Omental fat pad (tissue), 4 donors: ENCODE measurements around the gene NOTCH1. TPM values are rescaled to one million over a fixed set of nuclear protein-coding genes. Genes with fewer than 3 reads are reported as not detected.

Source experiments
- ATAC-seq: fragments of 150-250 bp; one replicate; pipeline ENCODE4 v1.9.1; 2016; ENCODE audit warnings: mild to moderate bottlenecking, moderate library complexity; ENCODE audit not compliant: low FRiP score
- DNase-seq: peaks from one replicate; pipeline ENCODE4 v3.0.0-alpha.2; 2019; ENCODE audit warnings: low spot score
- total RNA-seq, 4 donors: library from RNA; depleted of rRNA; stranded (reverse); fragments of >200 nt; gene quantifications; one replicate each; pipeline ENCODE4 v1.1.0, GENCODE V29; 2016
- TF ChIP-seq, protein P1 (sequence below), 3 donors: fragments of 450-650 bp; IDR thresholded peaks; one replicate each; pipeline ENCODE4 v1.5.1; 2016 to 2017; ENCODE audit warnings: antibody characterized with exemption in 3 of 3, mild to moderate bottlenecking in 3 of 3, moderate library complexity in 2 of 3

NOTCH1 gene
- total RNA-seq, 4 donors from 2014 or later = 10.4 to 61.8 (median 55.1) TPM

DNA sequence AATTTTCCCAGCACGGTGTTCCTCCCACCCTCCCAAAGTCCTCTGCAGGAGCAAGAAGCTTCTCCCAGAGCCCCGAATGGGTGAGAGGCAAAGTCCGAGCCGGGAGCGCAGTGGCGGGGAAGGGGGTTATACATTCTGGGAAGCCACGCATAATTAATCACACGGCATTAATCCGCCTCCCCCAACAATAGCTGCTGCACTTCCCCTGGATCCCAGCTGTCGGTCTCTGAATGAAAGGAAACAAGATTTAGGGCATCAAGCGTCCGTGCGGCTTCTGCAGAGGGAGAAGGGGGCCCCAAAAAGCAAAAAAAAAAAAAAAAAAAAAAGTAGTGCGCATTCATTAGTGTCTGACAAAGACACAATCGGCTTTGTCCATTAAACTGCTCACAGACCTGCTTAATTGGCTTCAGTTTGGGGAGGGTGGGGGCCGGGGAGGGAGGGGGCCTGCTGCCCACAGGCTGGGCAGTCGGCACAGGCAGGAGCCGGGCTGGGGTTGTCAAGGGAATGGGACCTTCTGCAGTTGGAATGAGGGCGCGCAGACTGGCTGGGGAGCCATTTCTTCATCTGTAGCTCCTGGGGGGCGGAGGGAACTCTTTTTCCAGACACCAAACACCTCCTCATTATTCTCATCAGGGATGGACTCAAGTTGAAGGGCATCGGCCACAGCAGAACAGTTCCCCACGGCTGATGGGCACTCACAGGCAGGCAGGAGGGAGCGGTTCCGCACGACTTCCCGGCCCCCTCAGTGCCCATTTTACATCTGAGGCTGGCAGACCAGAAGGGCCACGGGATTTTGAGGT, 3.4 kb downstream of the NOTCH1 start:
- DNase-seq (no peak), ATAC-seq (no peak)
- TF ChIP-seq, protein P1, sequence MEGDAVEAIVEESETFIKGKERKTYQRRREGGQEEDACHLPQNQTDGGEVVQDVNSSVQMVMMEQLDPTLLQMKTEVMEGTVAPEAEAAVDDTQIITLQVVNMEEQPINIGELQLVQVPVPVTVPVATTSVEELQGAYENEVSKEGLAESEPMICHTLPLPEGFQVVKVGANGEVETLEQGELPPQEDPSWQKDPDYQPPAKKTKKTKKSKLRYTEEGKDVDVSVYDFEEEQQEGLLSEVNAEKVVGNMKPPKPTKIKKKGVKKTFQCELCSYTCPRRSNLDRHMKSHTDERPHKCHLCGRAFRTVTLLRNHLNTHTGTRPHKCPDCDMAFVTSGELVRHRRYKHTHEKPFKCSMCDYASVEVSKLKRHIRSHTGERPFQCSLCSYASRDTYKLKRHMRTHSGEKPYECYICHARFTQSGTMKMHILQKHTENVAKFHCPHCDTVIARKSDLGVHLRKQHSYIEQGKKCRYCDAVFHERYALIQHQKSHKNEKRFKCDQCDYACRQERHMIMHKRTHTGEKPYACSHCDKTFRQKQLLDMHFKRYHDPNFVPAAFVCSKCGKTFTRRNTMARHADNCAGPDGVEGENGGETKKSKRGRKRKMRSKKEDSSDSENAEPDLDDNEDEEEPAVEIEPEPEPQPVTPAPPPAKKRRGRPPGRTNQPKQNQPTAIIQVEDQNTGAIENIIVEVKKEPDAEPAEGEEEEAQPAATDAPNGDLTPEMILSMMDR (IDR thresholded peaks at IDR 0.05) = no peak

DNA sequence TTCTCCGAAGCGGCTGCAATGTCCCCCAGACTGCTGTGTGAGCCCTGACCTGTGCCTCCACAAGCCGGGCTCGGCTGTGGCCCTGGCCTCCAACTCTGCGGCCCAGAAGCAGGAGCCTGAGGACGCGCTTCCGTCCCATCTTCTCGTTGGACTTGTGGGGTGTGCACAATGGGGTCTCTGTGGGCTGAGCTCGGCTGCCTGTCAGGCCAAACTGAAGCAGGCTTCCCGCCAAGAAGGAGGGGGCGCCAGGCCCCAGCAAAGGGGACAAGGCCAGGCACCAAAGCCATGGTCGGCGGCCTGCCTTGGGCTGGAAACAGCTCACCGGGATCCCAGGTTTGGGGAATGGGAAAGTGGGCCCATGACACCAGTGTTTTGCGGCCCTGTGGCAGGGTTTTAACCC, 4.1 kb downstream of the NOTCH1 start:
- DNase-seq = no peak
- TF ChIP-seq, protein P1 (IDR thresholded peaks at IDR 0.05) = no peak
- ATAC-seq = no peak

DNA sequence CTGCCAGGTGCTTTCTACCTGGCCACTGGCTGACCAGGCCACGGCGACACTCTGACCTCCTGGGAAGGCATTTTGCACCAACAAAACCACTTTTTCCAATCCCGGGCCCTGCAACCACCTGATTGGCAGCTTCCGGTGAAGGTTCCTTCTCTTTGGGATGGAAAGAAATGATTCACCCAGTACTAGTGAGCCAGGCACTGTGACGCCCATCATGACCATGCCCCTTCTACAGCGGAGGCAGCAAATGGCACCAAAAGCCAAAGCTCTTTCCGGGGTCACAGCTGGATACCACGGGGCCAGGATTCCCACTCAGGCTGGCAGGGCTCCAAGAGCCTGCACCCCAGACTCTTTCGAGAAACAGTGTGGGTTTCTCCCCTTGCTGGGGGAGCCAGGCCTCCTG, 4.7 kb downstream of the NOTCH1 start:
- no peak for DNase-seq
- TF ChIP-seq, protein P1 (IDR thresholded peaks at IDR 0.05) = no peak
- no peak for ATAC-seq

DNA sequence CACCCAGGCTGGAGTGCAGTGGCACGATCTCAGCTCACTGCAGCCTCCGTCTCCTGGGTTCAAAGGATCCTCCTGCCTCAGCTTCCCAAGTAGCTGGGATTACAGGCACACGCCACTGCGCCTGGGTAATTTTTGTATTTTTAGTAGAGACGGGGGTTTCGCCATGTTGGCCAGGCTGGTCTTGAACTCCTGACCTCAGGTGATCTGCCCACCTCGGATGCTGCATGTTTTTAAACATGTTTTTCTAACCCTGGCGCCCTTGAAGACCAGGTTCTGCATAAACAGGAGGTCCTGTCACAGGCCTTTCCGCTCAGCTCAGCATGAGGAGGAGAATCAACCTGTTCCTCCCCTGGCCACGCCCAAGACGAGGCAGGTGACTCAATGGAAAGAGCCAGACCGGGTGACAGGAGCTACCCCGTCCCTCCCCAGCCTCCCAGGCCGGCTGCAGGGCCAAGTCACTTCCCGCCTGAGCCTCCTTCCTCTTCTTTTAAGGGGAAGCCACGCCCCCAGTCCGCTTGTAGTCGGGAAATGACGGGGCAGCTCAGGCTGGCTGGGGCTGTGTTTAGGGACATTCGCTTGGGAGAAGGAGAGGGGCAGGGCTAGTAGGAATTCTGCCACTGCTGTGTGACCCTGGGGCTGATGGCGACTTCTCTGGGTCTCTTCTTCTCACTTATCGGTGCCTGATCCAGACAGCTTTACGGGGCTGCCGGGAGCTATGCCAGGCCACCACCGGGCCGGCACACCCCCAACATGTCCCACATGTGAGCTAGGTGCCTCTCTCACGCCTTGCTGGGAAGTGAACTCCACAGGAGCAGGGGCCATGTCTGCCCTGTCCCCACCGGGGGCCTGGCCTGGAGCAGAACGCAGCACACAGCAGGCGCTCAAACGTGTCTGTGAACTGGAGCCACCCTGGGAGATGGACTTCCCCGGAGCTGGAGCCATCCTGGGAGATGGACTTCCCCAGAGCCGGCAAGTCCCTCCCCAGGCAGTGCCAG, 6.1 kb downstream of the NOTCH1 start:
- ATAC-seq (peak; percentile 52), DNase-seq (peak; percentile 82)
- TF ChIP-seq, protein P1 (IDR thresholded peaks at IDR 0.05) = no peak

GRCh38 chr9:136538599-136539426, 7.0 kb downstream of the NOTCH1 start:
- ATAC-seq (no peak), DNase-seq (no peak)
- TF ChIP-seq, protein P1 (IDR thresholded peaks at IDR 0.05) = no peak

DNA sequence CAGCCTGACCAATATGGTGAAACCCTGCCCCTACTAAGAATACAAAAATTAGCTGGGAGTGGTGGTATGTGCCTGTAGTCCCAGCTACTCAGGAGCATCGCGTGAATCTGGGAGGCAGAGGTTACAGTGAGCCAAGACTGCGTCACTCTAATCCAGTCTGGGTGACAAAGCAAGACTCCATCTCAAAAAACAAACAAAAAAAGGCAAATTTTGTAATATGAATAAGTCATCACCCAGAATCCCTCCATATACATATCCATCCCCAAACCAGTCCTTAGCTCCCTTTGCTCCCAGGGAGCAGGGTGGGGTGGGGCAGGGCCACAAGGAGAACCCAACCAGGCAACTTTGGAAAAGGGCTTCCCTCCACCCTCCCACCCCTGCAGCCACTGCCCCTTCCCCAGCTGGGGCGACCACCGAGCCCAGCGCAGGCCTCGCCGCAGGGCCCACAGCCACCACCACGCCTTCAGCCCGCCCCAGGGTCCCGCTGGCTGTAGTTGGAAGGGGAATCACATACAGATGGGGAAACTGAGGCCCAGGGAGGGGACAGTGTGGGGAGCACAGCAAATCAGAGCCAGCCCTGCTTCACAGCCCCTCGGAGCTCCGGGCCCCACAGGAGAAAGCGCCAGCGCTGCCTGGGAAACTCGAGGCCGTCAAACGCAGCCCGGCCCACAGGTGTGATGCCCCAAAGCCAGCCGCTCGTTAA, 7.8 kb downstream of the NOTCH1 start:
- TF ChIP-seq, protein P1 (IDR thresholded peaks at IDR 0.05) = no peak
- DNase-seq (no peak), ATAC-seq (no peak)
